ENCODE data around the gene EYS.

The EYS gene

DNA sequence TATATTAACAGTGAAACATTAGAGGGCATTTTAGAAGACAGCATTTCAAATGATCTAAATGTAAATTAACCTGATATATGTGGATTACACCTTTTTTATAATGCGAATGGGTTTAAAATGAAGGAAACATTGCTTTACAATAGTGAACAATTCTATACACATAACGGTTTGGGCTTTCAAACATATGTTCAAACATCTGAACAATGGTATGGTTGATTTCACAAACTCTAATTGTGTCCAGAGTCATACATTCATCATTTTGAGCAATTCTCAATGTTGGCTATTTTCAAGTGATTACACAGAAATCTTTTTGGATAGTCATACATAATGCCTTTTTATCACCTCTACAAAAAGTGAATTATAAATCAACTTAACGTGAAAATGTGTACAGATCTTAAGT lies 1493.3 kb downstream of the EYS start:
- DNase-seq, result no peak

DNA sequence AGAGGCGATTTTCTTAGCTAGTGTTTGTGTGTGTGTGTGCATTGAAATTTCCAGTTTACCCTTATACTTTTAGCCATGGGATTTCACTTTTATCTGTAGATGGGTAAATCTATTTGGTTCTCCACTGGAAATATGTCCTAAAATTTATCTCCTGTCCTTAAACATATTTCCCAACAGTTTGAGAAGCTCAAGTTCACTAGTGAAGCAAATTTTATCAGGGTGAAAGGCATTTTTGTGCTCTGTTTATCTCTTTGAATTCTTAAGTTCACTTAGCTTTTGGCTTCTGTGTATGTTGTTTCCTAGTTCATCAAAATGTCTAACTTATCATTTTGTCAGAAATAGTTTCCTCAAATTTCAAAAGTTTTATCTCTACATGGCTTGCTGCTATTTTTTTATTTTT lies 1509.8 kb downstream of the EYS start:
- DNase-seq, result no peak

DNA sequence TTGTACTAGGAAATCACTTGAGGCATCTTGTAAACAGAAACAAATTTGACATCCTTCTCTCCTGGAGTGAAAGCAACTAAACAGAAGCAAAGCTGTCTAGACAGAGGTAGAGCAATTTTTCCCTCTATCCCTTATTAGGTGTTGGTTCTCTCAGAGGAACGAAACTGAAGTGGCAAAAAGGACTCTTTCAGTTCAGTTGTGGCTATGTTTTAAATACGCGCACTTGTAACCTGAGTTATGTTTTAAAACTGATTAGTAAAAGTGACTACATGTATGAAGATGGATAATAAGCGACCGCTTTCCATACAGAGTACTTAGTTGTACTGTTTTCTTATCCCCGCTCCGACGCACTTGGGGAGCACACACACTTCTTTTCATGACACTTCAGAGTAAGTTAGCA lies 1520.4 kb downstream of the EYS start:
- no peak for DNase-seq

DNA sequence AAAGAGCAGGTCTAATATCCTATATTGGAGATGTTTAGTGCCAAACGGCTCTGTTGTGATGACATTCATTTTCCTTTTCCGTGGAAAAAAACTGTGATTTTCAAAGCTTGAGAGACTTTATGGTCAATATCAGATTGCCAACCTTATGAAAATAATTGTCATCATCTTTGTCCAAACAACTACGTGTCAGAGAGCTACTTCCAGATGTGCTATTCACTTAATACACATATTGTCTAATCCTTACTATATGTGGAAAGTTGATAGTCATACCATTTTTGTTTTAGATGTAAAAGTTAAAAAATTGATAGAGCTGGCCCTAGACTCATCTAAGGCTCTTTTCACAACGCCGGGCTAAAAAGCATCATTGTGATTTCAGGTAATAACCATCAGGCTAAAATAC lies 1521.4 kb downstream of the EYS start:
- no peak for DNase-seq

DNA sequence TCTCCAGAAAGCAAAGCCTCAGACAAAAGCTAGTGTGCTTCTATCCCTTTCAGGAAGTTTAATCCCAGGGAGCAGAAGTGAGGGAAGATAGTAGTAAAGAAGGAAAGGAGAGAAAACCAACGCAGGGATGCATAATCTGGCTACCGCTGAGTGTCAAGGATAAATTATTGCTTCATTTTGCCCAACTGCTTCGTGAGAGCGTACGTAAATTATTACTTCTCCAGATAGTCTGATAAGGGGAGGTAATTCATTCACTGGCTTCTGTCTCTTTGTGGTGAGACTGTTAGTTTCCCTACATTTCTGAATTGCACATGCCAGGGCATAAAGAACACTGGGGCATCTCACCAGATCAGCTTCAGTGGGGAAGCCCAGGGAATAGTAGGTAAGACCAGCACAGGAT lies 1531.7 kb downstream of the EYS start:
- no peak for DNase-seq

DNA sequence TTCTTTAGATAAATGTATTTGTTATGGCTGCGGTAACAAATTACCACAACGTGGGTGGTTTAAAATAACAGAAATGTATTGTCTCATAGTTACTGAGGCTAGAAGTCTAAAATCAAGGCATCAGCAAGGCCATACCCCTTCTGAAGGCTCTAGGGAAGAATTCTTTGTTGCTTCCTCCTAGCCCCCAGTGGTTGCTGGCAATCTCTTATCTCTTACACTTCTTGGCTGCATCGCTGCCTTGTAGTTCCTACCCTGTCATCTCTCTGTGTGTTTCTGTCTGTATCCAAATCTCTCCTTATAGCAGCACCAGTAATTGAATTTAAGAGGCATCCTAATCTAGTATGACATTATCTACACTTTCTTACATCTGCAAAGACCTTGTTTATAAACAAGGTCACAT lies 1536.7 kb downstream of the EYS start:
- no peak for DNase-seq

DNA sequence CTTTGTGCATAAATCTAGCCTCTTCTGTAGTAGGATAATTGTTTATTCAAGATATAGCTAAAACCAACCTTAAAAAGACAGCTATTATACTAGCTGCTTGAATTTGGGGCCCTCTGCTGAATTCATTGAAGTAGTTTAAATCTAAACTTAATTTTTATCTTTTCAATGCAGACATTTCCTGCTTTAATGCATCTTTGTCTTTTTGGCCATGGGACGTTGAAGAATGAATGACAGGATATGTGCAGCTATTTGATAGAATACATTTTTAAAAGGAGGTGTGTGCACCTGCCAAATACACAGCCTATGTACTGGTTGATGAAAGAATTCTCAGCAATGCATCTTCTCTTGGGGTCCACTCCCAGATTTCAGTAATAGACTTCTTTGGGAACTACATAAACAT lies 1546.5 kb downstream of the EYS start:
- DNase-seq, result no peak

DNA sequence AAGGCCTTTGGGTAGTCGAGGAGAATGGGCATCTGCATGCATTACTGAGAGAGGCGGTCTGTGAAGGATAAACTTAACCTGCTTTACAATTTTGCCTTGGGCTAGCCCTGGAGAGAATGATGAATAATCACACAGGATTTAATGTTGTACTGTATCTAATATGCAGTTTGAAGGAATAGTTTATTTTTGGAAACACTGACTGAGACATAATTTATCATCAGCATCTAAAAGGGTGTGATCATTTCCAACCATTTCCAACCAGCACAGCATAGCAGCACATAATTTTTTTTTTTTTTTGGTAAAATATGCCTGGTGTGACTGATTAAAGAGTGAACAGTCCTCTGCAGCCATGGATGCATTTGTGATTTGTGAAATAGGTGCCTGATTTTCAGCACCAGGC lies 1552.0 kb downstream of the EYS start:
- DNase-seq, result no peak

DNA sequence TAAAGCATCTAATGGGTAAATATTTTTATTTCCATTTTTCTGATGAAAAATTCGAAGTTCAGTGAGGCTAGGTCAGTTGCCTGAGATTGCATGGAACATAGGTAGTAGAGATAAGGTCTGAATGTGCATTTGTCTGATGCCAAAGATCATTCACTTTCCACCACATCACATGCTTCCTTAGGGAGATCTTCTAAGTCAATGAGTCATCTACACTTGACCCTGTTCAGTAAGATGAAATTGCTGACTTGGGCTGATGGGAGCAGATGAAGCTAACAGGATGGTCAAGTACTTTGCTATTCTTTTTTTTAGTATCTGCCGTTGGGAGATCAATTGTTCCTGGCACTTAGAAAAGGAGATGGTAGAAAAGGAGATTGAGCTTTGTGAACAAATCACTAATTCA lies 1560.2 kb downstream of the EYS start:
- no peak for DNase-seq

DNA sequence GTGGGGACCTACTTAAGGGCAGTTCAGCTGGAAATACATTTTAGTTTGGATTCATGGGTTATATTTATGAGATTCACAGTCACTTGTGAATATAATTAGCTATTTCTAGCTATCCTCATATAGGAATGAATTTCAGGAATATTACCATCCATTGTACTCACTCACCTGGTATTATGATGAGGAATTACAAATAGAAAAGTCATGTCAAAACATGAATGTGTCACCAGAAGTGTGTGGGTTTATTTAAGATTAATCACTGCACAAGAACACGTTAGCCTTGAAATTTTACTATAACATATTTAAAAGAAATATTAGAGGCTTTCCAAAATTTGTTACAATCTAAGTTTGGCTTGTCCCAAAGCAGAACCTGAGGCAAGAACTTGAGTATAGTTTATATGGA lies 1560.9 kb downstream of the EYS start:
- DNase-seq, result no peak

DNA sequence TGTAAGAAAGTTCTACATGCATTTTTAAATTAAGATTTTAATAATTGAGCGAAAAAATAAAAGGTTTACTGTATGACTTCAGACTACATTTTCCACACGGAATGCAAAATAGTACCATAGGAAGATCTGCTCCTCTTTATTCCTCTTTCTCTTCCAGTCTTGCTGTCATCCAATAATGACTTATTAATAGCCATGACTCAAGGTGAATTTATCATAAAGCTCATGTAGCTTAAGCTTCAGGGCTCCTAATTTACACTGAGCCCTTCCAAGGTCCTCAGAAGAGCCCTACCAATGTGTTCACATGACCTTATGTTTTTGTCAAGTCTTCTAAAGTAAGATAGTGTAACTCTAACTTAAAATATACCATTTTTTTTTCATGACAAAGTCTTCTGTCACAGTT lies 1561.4 kb downstream of the EYS start:
- DNase-seq, result no peak

DNA sequence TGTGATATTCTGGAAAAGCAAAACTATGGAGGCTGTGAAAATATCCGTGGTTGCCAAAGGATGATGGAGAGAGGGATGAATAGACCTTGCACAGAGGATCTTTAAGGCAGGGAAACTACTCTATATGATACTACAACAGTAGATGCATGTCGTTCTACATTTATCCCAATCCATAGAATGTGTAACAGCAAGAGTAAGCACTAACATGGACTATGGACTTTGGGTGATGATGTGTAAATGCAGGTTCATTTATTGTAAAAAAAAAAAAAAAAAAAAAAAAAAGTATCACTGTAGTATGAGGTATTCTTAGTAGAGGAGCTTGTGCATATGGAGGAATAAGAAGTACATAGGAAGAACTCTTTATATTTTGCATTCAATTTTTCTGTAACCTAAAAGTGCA lies 1563.9 kb downstream of the EYS start:
- DNase-seq, result no peak

DNA sequence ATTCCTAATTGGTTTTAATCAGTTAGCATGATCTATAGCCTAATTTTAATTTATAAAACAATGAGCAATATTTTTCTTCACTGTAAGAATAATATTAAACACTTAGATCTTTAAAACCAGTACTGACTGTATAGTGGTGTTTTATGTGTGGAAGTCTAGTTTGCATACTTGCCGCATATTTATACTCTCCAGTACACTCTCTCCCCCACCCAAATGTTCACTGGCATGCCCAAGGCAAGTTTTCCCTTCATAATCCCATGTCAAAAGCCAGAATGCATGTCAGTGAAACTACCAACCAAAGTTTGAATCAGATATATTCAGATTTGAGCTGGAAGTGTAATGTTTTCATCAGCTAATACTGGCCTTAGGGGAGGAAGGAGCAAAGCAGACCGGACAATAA lies 1565.3 kb downstream of the EYS start:
- DNase-seq, result no peak

DNA sequence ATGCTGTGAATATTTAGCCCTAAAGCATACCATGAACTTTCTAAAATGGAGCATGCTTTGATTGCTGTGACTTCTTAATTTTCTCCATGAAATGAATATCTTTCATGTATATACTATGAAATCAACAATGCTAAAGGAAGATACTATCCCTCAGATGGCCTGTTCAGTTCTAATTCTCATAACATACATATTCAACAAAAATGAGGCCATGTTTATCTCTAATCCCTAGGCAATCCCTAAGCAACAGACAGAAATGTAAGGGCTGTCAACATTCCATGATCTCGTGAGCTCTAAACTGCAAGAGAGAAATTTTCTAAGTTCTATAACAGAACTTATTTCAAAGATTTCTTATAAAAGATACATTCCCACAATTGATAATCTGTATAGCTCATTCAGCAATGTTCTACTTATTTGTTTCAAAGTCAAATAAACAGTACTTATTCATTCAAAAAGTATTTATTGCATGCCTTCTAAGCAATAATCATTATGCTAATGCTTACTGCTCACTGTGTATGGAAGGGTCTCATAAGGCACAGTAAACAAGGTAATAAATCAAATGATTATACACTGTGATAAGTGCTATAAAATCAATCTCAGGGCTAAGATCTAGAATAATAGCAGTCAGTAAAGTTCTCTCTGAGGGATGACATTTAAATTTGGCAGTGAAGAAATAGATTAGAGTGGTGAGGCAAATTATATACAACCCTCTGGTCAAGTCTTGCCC lies 1578.6 kb downstream of the EYS start:
- no peak for DNase-seq

DNA sequence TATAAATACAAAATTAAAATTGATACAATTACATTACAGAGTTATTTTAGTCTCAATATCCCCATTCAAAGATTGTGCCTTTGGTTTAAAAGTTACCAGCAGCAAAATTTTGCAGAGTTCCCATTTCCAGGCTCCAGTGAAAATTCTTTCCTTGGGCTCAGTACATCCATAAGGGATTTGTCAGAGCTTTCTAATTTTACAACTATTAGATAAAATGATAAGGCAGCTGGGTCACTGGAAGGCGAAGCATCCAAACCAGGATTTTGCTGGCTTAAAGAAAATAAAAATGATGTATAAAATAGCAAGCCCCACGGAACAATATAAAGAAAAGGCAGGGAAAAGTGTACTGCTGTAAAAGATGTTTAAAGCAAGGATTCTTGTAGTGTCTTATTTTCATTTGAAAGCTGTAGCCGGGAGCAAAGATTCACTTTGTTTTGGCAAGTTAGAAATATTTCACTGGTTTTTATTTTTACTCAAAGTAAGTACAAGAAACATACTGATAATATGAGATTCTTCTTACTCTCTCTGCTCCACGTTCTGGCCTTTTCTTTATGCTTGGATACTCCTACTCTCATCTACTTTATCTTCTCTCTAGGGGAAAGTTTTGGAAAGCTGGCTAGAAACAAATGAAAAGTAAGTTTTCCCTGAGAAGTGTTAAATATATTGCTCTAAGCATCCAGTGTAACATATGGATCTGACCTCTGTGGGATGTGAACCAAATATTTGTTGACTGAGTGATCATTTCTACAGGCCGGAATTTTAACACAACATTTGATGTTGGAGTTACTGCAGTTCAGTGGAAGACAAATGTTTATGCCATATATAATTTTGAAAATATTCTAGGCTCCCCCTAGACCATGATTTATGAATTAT lies 1583.0 kb downstream of the EYS start:
- DNase-seq, result no peak

DNA sequence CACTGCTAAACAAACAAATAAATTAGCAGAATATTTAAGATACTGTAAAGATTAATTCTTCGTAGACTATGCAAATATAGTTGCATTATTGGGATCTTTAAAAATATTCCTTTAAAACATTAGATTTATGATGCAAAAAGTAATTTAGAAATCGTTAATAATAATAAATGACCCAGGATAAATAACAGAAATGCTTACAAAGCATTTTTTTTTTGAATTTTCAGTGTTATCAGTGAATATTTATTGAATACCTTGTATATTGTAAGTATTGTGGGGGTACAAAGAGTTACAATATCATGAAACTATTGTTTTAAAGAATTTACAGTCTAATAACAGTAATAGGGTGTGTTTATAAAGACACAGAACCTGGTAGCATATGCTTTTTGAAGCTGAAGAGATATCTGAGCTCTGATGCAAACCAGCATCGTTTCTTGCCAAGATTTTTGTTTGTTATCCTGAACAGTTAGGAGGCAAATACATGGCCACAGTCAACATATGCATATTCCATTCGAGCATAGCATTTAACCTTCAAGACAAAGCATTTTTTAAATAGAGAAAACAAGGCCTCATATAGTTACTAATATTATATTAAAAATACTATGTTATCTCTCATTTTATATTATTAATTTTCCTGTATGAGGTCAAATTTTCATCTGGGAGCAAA lies 1584.2 kb downstream of the EYS start:
- DNase-seq, result no peak

DNA sequence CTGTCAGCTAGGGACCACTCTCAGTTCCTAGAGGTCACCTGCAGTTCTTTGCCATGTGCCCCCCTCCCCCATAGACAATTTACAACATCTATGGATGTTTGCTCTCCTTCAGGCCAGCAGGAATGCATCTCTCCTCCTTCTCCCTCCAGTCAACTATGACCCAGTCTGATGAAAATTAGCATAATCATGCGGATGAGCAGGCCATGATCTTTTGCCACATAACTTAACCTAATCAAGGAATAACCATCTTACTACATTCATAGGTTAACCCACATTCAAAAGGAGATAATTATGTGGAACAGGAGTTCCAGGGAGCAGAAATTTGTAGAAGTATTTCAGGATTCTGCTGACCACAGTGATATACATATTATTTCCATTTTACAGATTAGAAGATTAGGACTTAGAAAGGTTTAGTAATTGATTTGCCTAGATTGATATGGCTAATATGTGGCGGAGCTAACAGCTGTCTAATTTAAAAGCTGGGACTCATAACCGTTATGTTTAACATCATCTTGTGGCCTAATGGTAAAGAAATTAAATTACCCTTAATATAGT lies 1585.9 kb downstream of the EYS start:
- DNase-seq, result no peak

DNA sequence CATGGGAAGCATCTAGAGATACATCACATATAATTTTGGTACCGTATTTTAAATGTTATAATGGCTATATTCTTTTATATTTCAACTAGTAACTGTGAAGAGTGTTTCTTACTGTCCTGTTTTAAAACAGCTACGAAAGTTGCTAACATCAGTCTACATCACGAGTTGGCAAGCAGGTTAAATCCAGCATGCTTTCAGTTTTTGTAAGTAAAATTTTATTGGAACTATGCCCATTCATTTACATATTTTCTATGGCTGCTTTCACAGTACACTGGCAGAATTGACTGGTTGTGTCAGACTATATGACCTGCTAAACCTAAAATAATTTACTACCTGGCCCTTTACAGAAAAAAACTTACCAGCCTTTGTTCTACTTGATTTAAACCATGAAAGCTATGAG lies 1593.3 kb downstream of the EYS start:
- DNase-seq, result no peak

DNA sequence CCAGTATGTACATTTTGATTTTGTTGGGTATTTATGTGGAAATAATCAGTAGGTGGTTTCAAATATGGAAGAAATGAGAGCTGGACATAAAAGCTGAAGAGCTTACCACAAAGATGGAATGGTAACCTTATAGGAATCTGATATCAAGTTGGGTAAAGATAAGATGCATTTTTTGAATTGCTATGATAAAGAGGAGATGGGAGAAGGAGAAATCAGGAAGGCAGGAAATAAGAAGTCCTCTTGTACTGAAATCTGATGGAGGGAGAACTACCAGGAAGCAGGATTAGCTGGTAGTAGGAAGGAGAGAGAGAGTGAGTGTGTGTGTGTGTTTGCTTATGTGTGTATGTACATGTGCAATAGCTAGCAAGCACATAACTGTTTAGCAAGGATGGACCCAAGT lies 1603.0 kb downstream of the EYS start:
- no peak for DNase-seq

DNA sequence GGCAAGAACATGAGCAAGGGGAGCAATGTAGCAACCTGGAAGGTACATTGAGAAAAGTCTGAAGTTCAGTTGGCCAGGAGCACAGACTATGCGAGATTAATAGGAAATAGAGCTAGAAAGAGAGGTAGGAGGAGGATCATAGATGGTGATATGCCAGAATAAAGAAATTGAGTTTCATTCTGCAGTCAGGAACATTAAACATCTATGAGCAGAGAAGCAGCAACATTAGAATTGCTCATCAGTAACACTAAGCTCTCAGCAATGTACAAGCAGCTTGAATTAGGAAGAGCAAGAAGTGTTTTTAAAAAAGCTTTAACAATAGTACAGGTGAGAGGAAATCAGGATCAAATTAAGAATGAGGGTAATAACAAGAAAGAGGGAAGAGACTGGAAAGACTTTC lies 1603.5 kb downstream of the EYS start:
- DNase-seq, result no peak

DNA sequence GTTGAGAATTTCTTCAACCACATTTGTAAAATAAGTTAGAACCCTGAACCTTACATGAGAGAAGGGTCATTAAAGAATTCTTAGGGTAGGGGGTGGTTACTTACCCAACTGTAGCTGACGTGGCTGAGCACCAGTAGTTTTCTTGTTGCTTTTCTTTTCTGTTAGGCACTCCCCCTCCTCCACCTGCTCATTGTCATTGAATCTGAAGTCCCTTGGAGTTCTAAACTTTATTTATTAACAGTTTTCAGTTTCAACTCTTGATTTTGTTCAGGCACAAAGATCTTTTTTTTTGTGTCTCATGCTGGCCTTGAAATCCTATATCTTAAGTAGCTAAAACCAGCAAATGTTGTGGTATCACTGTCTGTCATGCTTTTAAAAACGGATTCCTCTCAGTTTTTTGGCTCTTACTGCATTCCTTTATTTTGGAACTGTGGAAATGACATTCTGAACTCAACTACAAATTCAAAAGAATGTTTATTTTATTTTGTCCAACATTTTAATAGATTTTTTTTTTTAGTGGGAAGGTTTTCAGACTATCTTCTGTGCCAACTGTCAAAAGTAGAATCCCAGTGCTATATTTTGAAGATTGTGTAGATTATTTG lies 1606.2 kb downstream of the EYS start:
- no peak for DNase-seq

DNA sequence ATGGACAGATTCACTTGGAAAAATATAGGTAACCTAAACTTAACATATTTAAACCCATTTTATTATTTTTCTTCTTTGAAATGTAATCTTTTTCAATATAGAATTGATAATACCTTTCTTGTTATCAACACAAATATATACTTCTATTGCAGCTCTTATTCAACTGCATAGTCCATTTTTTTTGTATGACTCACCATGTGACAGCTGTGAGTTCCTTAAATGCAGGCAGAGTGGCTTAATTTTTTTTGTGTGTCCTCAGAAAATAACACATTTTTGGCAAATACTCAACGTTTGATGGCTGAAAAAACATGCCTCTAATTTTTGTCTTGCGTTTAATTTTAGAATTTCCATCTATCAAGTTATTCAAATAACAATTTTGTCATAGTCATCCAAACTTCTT lies 1616.7 kb downstream of the EYS start:
- DNase-seq, result no peak

DNA sequence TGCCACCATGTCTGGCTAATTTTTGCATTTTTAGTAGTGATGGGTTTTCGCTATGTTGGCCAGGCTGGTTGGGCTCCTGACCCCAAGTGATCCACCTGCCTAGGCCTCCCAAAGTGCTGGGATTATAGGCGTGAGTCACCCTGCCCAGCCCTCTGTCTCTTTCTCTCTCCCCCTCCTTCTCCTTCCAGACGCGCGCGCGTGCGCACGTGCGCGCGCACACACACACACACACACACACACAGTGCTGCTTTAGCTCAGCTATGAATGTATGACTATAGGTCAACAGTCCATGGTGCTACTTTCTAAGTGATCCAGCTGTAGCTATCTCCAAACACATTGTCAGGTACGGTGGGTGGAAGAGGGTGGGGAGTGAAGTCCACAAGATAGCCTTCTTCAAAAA lies 1621.9 kb downstream of the EYS start:
- DNase-seq, result no peak
